ENCODE results near the gene HS6ST2. TPM values are rescaled to one million over a fixed set of nuclear protein-coding genes. Genes with fewer than 3 reads are reported as not detected.

The HS6ST2 gene
- total and polyA plus RNA-seq, 10 of the 15 experiments (the other 5 are each of a cell fraction or from before 2014, with no cell fraction given) = not detected

DNA sequence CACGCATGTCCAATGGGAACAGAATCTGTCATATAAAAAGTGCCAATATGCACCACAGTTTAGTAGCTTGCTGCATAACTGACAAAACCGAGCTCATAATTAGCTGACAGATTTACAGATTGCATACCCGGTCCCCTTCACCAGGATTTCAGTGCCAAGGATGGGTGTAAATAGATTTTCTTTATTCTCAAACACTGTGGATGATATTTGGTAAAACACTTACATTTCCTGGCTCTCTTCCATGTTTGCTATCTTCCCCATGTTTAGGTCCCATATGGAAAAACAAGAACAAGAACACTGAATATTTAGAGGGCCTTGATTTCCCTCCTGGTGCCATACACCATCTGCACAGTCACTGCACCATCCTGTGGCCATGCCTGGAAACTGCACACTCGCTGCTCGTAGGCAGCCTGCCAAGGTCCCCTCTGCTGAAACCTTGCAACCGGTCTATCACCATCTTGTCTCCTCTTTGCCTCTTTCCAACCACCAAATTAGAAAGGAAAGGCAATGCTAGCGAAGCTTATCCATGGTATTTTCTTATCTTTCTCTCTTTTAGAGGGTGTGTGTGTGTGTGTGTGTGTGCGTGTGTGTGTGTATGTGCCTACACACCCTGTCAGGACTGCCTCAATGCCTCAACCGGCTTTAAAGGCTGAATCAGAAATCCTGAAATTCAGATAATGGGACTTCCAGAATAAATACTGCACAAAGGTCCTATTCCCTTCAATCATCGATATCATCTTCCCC is 345.4 kb downstream of the HS6ST2 start:
- no peaks in the 10 kb centered on the region for H3K4me1 ChIP-seq (ENCODE audit: control insufficient read depth, insufficient read depth, low read length)
- SMC1A ChIA-PET (ENCODE audit: uncharacterized antibody, unreplicated experiment) = interaction anchor here (0.7 to 5.0 kb wide), 7 partner anchors 26 to 785 kb away, joined by 3 to 40 read pairs (median 3); partner anchors contain the start of gene RAP2C
- H3K27ac ChIP-seq (ENCODE audit: control insufficient read depth, insufficient read depth) = no peak overlapping the region
- whole genome bisulfite sequencing (ENCODE audit: insufficient coverage, insufficient replicate concordance, low lambda C conversion rate, missing lambda C conversion rate) = 37% methylated on average over 9 of the region's 10 CpGs
- POLR2A ChIA-PET = interaction anchor here (0.6 kb wide), 1 partner anchor 485 kb away, joined by 3 read pairs; no protein-coding TSS in a partner anchor
- no TSS peak for BruUV-seq (replicated peaks)
- intact Hi-C loops (cut with micrococcal nuclease; ENCODE audit: unreplicated experiment) (loop anchor here (1.0 to 5.0 kb wide), 4 partner anchors 121 to 781 kb away; no protein-coding TSS in a partner anchor), in situ Hi-C loops (cut with MboI) (no loop called here)
- no peak overlapping the region for H3K4me2 ChIP-seq (ENCODE audit: control insufficient read depth, insufficient read depth)
- H2AFZ ChIP-seq (ENCODE audit: control insufficient read depth, low read depth, low read length) = no peak overlapping the region
- no peaks in the 10 kb centered on the region for H3K9me3 ChIP-seq (replicated peaks; ENCODE audit: control insufficient read depth, insufficient read depth, low read length)
- no peaks in the 10 kb centered on the region for H3K27me3 ChIP-seq (replicated peaks in 1 of 2; ENCODE audit: control insufficient read depth in 2 of 2, insufficient read depth in 2 of 2, low read length in 1 of 2)
- no peaks in the 10 kb centered on the region for H3K79me2 ChIP-seq (ENCODE audit: control insufficient read depth, insufficient read depth, low read length)
- DNase-seq (ENCODE audit: low read depth, low spot score) (no peak), FAIRE-seq (peak; percentile 49), ATAC-seq (peak; percentile 85)
- CTCF ChIA-PET = interaction anchor here (0.6 to 4.8 kb wide), 19 partner anchors 8 to 785 kb away, joined by 3 to 73 read pairs (median 4); partner anchors contain the start of gene RAP2C
- RAD21 ChIA-PET (ENCODE audit: unreplicated experiment) = interaction anchor here (0.9 to 2.7 kb wide), 5 partner anchors 320 to 786 kb away, joined by 3 to 23 read pairs (median 5); no protein-coding TSS in a partner anchor
- H4K20me1 ChIP-seq (ENCODE audit: control insufficient read depth, insufficient read depth) = no peaks in the 10 kb centered on the region
- no peak overlapping the region for H3K9ac ChIP-seq (ENCODE audit: control insufficient read depth, insufficient read depth, low read length)
- H3K4me3 ChIP-seq = no peak overlapping the region
- no peaks in the 10 kb centered on the region for H3K36me3 ChIP-seq (ENCODE audit: control insufficient read depth in 2 of 2, insufficient read depth in 2 of 2, low read length in 1 of 2)
- TF ChIP-seq GABPA (IDR thresholded peaks at IDR 0.05; ENCODE audit: low read depth) (no peak), HCFC1 (IDR thresholded peaks at IDR 0.05; ENCODE audit: low read length) (no peak), RAD21 (IDR thresholded peaks at IDR 0.05; ENCODE audit: insufficient read depth, low read depth, low read length) (peak; percentile 77), YY1 (IDR thresholded peaks at IDR 0.05; ENCODE audit: low read depth, low read length) (0 out of 2 replicates have a peak, but pooled peaks have one; percentile 32), SMC3 (IDR thresholded peaks at IDR 0.05; ENCODE audit: borderline replicate concordance, low read length) (peak; percentile 68; the same call in 1 of the 2 replicates)
- TF ChIP-seq, protein P1, sequence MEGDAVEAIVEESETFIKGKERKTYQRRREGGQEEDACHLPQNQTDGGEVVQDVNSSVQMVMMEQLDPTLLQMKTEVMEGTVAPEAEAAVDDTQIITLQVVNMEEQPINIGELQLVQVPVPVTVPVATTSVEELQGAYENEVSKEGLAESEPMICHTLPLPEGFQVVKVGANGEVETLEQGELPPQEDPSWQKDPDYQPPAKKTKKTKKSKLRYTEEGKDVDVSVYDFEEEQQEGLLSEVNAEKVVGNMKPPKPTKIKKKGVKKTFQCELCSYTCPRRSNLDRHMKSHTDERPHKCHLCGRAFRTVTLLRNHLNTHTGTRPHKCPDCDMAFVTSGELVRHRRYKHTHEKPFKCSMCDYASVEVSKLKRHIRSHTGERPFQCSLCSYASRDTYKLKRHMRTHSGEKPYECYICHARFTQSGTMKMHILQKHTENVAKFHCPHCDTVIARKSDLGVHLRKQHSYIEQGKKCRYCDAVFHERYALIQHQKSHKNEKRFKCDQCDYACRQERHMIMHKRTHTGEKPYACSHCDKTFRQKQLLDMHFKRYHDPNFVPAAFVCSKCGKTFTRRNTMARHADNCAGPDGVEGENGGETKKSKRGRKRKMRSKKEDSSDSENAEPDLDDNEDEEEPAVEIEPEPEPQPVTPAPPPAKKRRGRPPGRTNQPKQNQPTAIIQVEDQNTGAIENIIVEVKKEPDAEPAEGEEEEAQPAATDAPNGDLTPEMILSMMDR (IDR thresholded peaks at IDR 0.05 in 2 of 3, conservative IDR thresholded peaks at IDR 0.05 in 1 of 3; ENCODE audit: control insufficient read depth in 2 of 3, extremely low read depth in 1 of 3, insufficient read depth in 1 of 3, low read depth in 3 of 3, low read length in 3 of 3) = peak; percentile 64 to 69 (median 68)

All from GM12878 (cell line).